MCF 10A (cell line): ENCODE measurements around the gene WDR17. TPM values are rescaled to one million over a fixed set of nuclear protein-coding genes. Genes with fewer than 3 reads are reported as not detected.

Experiments
- BruUV-seq: library from RNA; stranded (reverse); fragments of 400-500 nt; replicated peaks from 2 replicates; lab custom pipeline; 2021; lab: Mats Ljungman, UMichigan
- CTCF ChIA-PET: fragments of 300-600 bp; sonication (Branson Sonifier 250); formaldehyde crosslinking; extraction: SDS; loops from one replicate; lab custom pipeline; 2021; ENCODE audit warnings: antibody characterized with exemption, inconsistent platforms; lab: Yijun Ruan, JAX
- POLR2A ChIA-PET: fragments of 300-600, 350-650 bp; sonication (Branson Sonifier 250); formaldehyde crosslinking; extraction: SDS; loops from one replicate; lab custom pipeline; 2020; ENCODE audit warnings: antibody characterized with exemption, inconsistent platforms; lab: Yijun Ruan, JAX
- DNase-seq: peaks from one replicate; pipeline ENCODE4 v3.0.0-alpha.2; 2018; ENCODE audit not compliant: unreplicated experiment
- H3K27ac Mint-ChIP-seq: one replicate; pipeline ENCODE4 v1.8.0; 2022; ENCODE audit warnings: mild to moderate bottlenecking, low read depth, mixed read lengths; ENCODE audit not compliant: unreplicated experiment
- H3K27me3 Mint-ChIP-seq: one replicate; pipeline ENCODE4 v1.8.0; 2022; ENCODE audit warnings: mixed read lengths; ENCODE audit not compliant: insufficient read depth, unreplicated experiment
- H3K36me3 Mint-ChIP-seq: one replicate; pipeline ENCODE4 v1.8.0; 2022; ENCODE audit warnings: mild to moderate bottlenecking, moderate library complexity, mixed read lengths; ENCODE audit not compliant: insufficient read depth, unreplicated experiment
- H3K4me1 Mint-ChIP-seq: one replicate; pipeline ENCODE4 v1.8.0; 2022; ENCODE audit warnings: mixed read lengths; ENCODE audit not compliant: insufficient read depth, unreplicated experiment
- H3K4me3 Mint-ChIP-seq: one replicate; pipeline ENCODE4 v1.8.0; 2022; ENCODE audit warnings: mild to moderate bottlenecking, moderate library complexity, mixed read lengths; ENCODE audit not compliant: unreplicated experiment
- H3K9me3 Mint-ChIP-seq: one replicate; pipeline ENCODE4 v1.8.0; 2022; ENCODE audit warnings: mixed read lengths; ENCODE audit not compliant: unreplicated experiment
- intact Hi-C: fragments of 100-400 bp; cut with micrococcal nuclease; formaldehyde crosslinking; loops from 2 replicates; pipeline ENCODE4 v1.14.1; 2022
- total RNA-seq: library from RNA; stranded (reverse); gene quantifications from 2 replicates; pipeline ENCODE4 v1.2.3, GENCODE V29; 2022
- TF ChIP-seq, protein P1 (sequence below): fragments of 200-600 bp; IDR thresholded peaks from one replicate; pipeline ENCODE4 v1.8.0; 2022; ENCODE audit warnings: antibody characterized with exemption, mild to moderate bottlenecking; ENCODE audit not compliant: unreplicated experiment

The WDR17 gene
- total RNA-seq, 1 experiment from 2014 or later, result 1.5 TPM

DNA sequence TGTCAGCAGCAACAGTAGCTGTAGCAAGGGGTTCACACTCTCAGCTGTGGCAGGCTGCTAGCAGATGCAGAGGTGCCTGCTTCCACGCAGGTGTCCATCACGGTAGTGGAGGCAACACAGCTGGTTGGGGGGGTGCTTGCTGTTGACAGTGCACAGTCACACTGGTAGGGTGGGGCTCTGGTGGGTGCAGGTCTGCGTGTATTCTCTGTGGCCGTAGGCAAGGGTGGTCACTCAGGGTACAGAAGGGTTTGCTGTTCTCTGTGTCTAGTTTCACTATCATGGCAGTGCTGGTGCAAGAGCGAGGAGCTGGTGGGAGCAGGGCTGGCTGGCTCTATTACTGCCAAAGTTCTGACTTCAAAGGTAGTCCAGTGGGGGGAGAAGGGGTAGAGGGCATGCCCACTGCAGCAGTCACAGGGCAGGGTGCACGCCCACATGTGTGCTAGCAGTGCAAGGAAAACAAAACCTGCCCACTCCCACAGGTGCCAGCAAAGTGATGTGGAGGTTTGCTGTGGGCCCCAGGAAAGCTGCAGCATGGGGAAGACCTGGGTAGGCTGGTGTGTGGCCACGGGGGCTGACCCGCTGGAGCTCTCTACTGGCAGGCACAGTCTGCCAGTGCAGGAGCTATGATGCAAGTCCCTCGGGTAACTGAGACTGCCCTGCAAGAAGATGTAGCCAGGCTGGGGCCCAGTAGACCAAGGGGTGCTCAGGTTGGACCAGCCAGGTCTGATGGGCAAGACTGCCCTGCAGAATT is 21.6 kb upstream of the WDR17 start:
- DNase-seq, result no peak
- Mint-ChIP-seq H3K27ac (no peak overlapping the region), H3K27me3 (no peaks in the 10 kb centered on the region), H3K4me3 (no peak overlapping the region), H3K36me3 (no peaks in the 10 kb centered on the region), H3K4me1 (peaks cover 5% of the 10 kb centered on the region), H3K9me3 (peaks cover 10% of the 10 kb centered on the region)
- ChIA-PET POLR2A (no interaction called here), CTCF (interaction anchor here (0.6 to 2.9 kb wide), 5 partner anchors 9 to 299 kb away, joined by 3 to 15 read pairs (median 4); no protein-coding TSS in a partner anchor)
- intact Hi-C loops, result no loop called here
- no TSS peak for BruUV-seq
- TF ChIP-seq, protein P1, sequence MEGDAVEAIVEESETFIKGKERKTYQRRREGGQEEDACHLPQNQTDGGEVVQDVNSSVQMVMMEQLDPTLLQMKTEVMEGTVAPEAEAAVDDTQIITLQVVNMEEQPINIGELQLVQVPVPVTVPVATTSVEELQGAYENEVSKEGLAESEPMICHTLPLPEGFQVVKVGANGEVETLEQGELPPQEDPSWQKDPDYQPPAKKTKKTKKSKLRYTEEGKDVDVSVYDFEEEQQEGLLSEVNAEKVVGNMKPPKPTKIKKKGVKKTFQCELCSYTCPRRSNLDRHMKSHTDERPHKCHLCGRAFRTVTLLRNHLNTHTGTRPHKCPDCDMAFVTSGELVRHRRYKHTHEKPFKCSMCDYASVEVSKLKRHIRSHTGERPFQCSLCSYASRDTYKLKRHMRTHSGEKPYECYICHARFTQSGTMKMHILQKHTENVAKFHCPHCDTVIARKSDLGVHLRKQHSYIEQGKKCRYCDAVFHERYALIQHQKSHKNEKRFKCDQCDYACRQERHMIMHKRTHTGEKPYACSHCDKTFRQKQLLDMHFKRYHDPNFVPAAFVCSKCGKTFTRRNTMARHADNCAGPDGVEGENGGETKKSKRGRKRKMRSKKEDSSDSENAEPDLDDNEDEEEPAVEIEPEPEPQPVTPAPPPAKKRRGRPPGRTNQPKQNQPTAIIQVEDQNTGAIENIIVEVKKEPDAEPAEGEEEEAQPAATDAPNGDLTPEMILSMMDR, result no peak

DNA sequence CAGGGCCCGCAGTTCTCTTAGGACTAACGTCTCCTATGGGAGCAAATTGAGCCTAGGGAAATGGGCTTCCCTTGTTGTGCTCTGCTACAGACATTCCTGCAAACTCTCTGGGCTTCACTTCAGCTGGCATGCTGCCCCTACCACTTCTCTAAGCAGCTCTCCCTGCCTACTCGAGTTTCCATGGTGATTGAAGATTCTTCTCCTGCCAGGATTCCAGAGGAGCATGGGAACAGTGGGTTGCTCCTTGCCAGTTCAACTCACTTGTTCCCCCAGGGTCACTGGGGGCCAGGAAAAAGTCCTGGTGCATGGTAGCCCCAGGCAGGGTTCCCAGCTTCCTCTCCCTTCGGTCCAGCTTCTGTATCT is 21.1 kb upstream of the WDR17 start:
- DNase-seq, result no peak
- ChIA-PET CTCF (interaction anchor here (0.7 to 2.9 kb wide), 4 partner anchors 10 to 296 kb away, joined by 3 to 15 read pairs (median 6); no protein-coding TSS in a partner anchor), POLR2A (interaction anchor here (1.4 kb wide), 1 partner anchor 8 kb away, joined by 3 read pairs; no protein-coding TSS in a partner anchor)
- Mint-ChIP-seq H3K4me3 (no peak overlapping the region), H3K36me3 (no peaks in the 10 kb centered on the region), H3K4me1 (peaks cover 5% of the 10 kb centered on the region), H3K27me3 (no peaks in the 10 kb centered on the region), H3K9me3 (peaks cover 4% of the 10 kb centered on the region), H3K27ac (no peak overlapping the region)
- TF ChIP-seq, protein P1, result no peak
- no TSS peak for BruUV-seq
- intact Hi-C loops, result no loop called here

DNA sequence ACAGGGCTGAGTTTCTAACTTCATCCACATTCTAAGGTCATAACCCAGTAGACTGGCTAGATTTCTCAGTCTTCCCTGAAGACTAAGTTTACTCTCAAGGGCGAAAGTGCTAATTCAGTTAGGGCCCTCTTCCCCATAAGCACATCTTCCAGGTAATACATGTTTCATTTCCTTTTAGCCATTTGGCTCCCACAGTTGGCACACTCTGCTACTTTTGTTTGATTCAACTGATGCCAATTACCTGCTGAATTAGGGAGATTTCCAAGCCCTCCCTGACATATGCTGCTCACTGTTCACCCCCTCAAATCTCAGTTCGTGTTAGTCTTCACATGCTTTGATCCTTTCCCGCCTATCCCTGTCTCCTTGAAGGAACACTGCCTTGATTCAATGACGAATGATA is 17.0 kb upstream of the WDR17 start:
- ChIA-PET POLR2A (no interaction called here), CTCF (no interaction called here)
- no TSS peak for BruUV-seq
- Mint-ChIP-seq H3K4me1 (no peaks in the 10 kb centered on the region), H3K9me3 (no peaks in the 10 kb centered on the region), H3K36me3 (no peaks in the 10 kb centered on the region), H3K4me3 (no peak overlapping the region), H3K27ac (no peak overlapping the region), H3K27me3 (no peaks in the 10 kb centered on the region)
- DNase-seq, result no peak
- TF ChIP-seq, protein P1, result no peak
- intact Hi-C loops, result no loop called here

DNA sequence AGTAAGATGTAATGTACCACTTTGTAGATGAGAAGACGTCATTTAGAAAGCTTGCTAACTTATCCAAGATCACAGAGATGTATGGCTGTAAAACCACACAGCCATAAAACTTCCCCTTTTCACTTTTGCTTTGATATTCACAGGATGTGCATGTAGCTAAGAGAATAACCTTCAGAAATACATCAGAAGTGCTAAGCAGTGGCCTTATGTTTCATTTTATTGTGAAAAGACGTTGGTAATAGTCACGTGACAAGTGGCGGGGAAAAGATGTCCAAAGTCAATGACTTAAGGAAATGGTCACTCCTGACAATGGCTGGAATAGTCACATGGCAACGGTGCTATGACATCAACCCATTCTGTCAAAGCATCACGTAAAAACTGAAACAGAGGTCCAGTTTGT is 12.9 kb upstream of the WDR17 start:
- ChIA-PET POLR2A (no interaction called here), CTCF (interaction anchor here (0.7 to 1.4 kb wide), 3 partner anchors 71 to 523 kb away, joined by 3 to 4 read pairs (median 3); no protein-coding TSS in a partner anchor)
- TF ChIP-seq, protein P1, result no peak
- intact Hi-C loops, result no loop called here
- H3K9me3 Mint-ChIP-seq, result no peaks in the 10 kb centered on the region
- no peak for DNase-seq
- H3K27me3 Mint-ChIP-seq, result no peaks in the 10 kb centered on the region
- no TSS peak for BruUV-seq
- no peaks in the 10 kb centered on the region for H3K4me1 Mint-ChIP-seq
- no peak overlapping the region for H3K27ac Mint-ChIP-seq
- H3K4me3 Mint-ChIP-seq, result no peak overlapping the region
- H3K36me3 Mint-ChIP-seq, result no peaks in the 10 kb centered on the region
